HG03460 (cell line): ENCODE measurements around the gene PGM2L1.

Experiments
- ATAC-seq: cut with Tn5 transposase; IDR thresholded peaks from one replicate; pipeline ENCODE4 v1.9.1; 2021; ENCODE audit not compliant: unreplicated experiment

Gene PGM2L1

DNA sequence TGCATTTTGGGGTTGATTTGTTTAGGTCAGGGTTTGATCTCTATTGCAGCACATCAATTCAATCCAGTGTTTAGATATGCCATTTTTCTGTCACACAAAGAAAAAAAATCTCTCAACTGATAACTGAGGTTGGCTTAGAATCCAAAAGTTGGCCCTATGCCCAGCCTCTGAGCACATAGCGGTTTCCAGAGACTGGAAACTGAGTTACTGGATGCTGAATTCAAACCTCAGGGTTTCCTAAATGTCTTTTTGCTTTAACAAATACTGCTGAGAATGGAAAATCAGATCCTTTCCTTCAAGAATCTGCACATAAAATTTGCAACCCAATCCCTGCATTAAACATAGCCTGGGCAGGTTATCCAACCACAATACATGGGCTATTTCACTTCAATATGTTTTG is 90.8 kb downstream of the PGM2L1 start:
- no peak for ATAC-seq

DNA sequence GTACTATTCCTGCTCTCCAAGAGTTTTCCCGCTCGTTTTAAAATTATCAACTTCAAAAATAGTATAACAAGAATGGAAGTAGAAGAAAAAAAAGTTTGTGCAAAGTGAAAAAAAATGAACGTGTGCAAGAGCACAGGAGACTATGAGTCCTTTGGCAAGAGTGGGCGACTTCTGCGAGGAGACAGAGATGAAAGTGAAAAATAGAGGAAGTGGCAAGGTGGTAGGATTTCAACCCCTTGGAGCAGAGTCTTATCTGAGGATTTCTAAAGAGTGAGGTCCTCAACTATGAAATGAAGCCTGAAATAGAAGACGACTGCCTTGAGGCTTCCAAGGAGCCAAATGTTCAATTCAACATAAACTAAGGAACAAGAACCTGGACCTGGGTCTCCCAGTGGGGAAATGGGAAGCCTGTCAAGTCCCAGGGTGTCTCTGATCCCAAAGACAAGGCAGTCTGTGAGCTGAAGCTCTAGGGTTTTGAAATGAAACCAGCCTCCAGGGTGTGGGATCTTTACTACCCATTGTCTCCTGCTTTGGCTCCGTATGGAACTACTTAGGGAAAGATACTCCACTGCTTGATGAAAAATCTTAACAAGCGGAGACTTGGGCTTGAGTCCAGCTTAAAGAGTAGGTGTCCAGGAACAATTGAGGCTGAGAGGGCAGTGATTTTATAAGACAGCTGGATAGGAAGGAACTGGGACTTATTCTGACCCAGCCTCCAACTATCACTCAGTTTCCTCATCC is 91.6 kb downstream of the PGM2L1 start:
- ATAC-seq, result no peak

DNA sequence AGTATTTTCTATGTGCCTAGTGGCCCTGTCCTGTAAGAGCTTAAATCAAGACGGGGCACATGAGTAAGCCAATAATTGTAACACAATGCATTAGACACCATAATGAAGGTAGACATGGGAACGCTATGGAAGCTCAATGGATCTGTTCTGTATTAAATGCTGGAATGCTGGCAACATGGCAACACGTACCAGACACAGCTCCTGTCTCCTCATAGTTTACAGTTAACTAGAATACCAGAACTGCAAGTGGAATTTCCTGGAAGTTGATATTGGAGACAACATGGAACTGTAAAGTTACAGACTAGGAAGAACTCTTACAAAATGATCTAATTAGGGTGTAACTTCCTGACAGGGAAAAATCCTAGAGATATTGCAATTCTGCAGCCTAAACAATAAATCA is 99.2 kb downstream of the PGM2L1 start:
- ATAC-seq, result no peak

DNA sequence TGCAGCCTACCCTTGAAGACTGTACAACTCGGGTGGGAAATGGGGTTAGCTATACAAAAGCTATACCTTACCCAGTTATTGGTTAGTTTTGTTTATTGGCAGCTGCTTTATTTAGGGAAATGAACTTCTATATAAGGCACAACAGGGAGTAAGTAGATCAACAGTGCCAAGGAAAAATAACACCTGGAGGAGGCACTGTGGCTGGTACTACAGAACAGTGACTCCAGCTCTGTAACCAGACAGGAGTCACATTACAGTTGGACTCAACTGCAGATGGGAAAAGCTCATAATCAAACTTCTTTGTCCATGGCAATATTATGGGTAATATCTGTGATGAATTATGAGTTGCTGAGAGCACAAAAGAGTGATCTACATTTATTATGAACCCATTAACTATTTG is 100.7 kb downstream of the PGM2L1 start:
- ATAC-seq, result no peak

DNA sequence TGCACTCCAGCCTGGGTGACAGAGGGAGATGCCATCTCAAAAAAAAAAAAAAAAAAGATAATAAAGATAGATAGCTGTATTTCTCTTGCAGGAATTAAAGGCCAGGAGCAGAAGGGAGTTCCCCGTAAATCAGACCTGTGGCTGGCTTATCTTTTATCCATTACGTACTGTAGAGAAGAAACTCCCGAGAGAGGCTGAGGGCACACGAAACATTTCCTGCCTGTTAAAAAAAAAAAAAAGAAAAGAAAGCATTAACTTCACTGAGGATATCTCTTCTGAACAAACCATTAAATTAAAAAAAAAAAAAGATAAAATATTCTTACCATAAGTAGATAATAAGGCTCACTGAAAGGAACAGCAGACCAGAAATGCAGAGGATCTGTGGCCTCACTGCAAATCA is 109.3 kb downstream of the PGM2L1 start:
- no peak for ATAC-seq

DNA sequence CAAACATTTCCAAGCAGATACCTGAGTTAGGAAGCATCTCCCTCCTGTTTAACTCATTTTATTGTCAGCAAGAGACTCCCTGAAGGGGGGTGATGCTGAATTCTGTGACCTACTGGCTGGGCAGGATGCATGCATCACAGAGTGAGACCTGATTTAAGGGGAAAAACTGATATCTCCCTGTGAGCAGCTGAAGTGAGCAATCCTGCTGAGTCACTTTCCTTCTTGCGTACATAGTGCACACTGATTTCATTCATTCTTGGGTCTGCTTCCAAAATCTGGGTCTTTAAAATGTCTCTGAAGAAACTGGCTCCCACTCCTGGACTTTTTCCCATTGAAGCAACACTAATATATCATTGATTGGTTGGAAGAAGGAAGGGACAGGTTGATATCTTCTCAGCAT is 110.1 kb downstream of the PGM2L1 start:
- no peak for ATAC-seq

DNA sequence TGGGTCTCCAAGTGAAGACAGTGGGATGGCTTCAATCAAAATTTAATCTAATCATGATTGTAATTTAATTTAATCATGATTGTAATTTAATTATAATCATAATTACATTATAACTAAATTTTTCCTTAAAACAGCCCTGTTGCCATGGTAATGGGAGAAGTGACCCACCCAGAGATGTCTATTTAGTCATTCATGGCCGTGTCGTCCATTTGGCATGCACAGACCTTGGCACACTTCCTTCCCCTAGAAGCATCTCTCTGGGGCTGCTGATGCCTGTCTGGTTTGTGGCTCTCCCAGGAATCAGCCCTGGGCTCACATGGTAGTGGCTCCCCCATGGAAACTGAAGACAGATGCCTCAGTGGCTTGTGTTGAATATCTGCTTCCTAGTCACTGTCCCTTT is 113.8 kb downstream of the PGM2L1 start:
- no peak for ATAC-seq

DNA sequence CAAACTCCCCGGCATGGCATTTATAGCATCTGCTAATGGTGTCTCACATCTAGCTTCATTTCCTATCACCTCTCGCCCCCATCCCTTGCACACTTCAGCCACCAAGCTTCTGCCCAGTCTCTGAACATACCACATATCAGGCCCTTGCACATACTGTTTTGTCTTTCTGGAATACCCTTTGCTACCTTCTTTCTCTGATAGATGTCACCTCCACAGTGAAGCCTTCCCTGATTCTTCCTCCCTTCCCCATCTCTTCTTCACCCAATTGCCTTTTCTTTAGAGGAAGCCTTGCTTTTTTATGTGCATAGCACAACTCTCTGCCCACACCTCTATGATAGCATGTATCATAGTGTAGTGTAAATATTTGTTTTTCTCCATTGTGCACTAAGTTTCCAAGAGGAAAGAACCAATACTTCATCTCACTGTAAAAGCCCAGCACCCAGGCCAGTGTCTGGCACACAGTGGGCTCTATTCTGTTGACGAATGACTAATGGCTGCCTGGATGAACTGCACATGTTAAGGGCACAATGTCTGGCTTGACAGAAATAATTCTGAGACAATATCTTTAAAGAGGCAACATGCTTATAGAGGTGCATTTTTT is 114.6 kb downstream of the PGM2L1 start:
- no peak for ATAC-seq

DNA sequence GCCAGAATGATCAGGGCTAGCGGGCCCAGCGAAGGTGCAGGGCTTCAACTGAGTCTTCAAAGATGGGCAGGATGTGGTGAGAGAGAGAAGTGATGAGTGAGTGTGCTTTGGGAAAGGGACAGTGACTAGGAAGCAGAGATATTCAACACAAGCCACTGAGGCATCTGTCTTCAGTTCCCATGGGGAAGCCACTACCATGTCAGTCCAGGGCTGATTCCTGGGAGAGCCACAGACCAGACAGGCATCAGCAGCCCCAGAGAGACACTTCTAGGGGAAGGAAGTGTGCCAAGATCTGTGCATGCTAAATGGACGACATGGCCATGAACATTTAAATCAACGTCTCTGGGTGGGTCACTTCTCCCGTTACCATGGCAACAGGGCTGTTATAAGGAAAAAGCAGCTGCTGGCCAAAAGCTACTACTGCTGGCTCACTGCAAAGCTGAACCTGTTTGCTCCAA is 115.3 kb downstream of the PGM2L1 start:
- no peak for ATAC-seq

DNA sequence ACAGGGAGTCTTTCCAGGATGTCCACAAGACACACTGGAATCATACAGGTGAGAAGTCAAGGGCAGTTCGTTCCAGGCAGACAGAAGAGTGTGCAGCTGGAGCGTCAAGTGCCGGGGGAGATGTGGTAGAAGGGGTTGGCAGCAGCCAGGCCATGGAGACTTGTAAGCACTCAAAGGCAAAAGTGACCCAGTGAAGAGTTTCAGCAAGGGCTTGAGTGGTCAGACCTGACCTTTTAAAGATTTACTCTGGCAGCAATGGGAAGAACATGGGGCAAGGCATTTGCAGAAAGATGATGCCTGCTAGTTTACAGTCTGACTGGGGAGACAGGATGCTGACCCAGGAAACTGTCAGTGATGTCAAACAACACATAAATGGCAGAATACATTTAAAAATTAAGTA is 115.8 kb downstream of the PGM2L1 start:
- ATAC-seq, result no peak

DNA sequence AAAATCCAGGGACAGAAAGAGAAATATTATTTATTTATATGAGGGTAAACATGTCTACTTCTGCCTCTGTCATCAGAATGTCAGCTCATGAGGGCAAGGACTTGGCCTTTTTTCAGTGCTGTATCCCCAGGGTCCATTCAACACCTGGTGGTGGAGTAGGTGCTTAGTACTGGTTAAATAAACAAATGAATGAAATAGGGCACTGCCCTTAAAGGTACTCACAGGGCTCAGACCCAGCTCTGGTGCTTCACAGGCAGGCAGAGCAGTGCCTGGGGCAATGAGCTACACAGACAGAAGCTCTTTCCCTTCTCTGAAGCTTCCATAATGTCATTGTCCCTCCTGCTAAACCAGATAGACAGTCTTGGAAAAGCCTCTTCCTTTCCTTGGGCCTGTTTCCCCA is 117.7 kb downstream of the PGM2L1 start:
- ATAC-seq, result no peak
